Amygdala (tissue), 56 donors: ENCODE data around the gene SCYL1.

ENCODE experiments used
- DNase-seq, 56 donors: peaks; one replicate each; lab custom pipeline; 2025; lab: John Stamatoyannopoulos, UW

Gene SCYL1

DNA sequence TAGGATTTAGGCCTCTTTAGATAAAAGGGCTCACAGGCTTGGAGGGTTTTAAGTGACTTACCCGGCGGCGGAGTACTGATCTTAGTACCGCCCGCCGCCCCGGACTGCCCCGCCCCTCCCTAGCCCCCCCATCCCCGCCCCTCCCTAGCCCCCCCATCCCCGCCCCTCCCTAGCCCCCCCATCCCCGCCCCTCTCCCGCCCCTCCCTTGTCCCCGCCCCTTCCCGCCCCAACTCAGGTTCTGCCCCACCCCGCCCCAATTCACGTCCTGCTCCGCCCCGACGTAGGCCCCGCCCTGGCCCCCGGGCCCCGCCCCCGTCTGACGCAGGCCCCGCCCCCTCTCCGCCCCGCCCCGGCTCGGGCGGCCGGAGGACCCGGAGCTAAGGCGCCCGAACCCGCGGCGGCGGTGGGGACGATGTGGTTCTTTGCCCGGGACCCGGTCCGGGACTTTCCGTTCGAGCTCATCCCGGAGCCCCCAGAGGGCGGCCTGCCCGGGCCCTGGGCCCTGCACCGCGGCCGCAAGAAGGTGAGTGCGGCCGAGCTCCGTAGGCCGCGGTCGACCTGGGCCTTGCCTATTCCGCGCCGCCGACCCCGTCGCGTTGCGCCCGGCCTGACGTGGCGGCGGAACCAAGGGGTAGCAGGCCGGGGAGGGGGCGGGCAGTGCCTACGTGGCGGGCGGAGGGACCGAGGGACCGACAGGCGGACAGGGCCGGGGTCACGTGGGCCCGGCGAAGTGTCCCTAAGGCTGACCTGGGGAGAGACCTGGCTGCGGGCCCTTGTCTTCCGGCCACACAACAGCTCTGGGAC lies at the start of gene SCYL1:
Gene SCYL1, plus strand, starts transcription at position 343 of the 805 bp plus-strand sequence. Its CDS starts 71 bp downstream, at position 414.
- DNase-seq: peak in 55 of 56 donors; percentile 20 to 92 (median 78)

DNA sequence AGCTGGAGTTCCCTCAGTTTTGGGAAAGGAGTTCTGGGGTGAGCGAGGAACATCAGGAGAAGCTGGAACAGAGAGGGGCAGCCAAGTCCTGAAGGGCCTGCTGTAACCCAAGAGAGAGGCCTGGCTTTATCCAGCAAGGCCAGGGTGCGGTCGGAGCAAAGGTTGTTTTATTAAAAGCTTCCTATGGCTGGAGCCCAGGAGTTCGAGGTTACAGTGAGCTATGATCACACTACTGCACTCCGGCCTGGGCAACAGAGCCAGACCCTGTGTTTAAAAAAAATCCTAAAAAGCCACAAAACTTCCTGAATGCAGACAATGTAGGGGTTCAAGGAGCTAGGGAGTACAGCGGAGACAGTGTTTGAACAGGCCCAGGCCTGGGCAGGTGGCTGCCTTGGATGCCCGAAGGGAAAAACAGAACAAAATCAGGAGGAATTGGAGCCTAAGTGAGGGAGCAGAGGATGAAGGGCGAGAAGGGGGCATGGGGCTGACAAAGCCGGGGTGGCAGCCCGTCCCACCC lies 48.2 kb upstream of the SCYL1 start:
- no peak for DNase-seq

DNA sequence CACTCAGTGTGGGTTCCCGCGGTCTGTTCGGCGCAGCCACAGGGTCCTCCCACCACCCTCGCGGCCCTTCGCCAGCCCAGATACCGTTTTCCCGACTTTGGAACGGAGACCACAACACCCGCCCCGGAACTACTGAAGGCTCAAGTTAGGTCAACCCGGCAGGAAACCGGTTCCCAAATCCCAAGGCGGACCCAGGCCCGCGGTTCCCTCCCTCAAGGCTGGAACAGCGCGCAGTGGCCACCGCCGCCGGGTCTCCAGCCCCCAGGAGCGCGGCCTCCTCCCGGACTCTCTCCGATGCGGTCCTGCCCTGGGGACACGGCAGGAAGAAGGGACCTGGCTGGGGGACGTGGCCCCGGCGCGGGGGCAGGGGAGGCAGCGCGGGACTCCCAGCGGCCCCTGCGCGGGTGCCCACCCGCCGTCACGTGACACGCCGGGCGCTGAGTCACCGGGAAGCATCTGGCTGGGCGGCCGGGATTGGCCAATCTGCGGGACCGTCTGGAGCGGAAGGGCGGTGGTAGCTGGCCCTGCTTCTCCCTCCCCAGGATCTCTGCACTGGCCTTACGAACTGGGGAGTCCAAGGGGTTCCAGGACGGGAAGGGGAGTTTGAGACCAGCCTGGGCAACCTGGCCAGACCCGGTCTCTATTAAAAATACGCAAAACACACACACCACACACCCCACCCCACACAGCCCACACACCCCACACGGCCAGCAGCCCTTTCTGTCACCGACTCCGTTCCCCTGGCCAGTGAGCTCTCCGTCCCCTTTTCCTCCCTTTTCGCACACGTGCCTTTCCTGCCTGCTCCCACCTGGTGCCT lies 47.5 kb upstream of the SCYL1 start:
- peak; percentile 79 to 98 (median 93) for DNase-seq

DNA sequence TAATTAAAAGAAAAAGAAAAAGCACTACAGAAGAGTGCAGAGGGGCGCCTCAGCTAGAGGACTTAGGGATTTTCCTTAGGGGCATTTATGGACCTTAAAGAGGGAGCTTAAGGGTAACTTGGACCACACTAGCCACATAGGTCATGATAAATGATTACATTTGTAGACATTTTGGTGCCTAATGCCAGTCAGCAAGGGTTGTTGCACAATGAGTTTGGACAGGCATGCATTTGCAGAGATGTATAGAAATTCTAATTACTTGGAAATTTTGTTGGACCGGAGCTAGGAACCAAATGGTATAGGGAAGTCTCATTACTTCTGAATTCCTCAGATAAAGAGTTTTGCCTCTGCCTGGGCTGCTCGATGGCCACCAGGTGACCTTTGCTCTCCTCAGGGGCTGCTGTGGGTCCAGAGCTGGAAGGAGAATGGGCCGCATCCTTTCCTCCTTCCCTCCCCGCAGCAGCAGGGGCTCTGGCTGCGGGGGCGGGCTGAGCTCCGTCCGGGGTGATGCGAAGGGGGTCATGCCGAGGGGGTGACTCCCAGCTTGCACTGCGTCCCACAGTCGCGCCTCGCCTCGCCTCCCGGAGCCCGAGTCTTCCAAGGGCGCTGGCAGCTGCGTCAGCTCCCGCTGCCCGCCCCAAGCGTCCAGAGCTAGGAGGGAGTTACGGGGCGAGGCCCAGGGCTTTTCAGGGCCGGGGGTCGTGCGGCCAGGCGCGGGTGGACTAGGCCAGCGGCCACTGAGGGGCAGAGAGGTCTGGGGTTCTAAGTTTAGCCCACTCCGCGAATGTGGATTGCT lies 46.3 kb upstream of the SCYL1 start:
- peak in 23 of 56 donors; percentile 37 to 72 (median 54) for DNase-seq

DNA sequence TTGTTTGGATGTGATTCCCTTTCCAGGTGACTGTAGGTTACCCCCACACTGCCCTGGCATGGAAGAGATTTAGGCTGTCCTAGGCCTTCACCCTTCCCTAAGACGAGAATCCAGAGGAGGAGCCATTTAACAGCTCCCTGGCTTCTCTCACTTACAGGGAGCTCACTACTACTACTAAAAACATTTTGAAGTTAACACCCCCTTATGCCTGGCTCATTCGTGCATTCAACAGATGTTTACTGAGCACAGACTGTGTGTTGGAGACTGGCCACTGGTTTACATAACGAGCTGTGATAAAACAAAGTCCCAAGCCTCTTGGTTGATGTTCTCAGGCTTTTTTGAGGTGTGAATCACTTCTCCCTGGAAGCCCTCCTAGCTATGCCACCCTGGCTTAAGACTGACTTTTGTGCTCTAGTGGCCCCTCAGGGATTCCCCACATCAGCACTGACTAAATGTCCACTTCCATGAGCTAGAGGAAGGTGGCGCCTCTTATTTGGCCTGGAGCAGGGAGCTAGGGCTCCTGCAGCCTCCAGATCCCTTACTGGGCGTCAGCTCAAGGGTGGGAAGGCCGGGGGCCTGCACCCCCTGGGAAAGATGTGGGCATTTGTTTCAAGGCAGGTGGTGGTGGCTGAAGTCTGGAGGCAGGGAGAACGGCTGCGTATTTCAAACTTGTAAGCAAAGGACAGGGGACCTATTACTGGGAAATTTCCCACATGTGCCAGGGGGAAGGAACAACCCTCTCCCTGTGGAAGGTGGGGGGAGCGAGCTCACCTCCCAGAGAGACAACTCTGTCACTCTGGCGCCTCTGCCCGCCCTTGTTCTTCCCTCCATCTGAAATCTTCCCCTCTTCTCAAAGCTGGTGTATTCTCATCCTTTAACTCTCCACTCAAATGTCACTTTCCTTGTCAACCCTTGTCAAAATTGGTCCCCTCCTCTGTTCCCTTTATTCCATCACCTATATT lies 45.4 kb upstream of the SCYL1 start:
- DNase-seq: peak in 31 of 56 donors; percentile 29 to 80 (median 56)

DNA sequence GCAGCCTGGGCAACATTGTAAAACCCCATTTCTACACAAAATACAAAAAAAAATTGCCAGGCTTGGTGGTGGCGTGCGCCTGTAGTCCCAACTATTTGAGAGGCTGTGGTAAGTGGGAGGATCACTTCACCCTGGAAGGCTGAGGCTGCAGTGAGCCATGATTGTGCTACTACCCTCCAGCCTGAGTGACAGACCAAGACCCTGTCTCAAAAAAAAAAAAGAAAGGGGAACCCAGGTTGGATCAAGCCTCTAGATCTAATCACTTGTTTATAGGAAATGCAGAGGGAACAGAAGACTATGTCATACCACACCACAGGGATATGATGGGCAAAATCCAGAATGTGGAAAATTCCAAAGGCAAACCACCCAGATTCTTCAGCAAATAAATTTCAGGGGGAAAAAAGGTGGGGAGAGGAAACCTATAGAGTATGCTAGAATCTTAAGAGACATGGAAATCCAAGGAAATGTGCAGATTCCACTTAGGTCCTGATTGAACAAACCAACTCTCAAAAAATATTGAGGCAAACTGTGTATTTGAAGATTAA lies 42.5 kb upstream of the SCYL1 start:
- no peak for DNase-seq

DNA sequence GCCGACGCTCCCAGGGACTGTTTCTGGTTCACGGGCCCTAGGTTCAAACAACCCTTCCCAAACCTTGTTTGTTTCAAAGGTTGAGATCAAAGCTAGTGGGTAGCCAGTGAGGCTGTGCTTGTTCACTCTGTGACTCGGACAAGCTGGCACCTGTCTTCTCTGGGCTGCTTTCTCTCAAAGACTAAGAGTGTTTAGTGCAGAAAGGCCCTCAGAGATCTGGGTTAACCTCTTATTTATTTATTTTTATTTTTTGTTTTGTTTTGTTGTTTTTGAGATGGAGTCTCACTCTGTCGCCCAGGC lies 39.0 kb upstream of the SCYL1 start:
- DNase-seq: peak in 2 of 56 donors; percentile 16 to 40

DNA sequence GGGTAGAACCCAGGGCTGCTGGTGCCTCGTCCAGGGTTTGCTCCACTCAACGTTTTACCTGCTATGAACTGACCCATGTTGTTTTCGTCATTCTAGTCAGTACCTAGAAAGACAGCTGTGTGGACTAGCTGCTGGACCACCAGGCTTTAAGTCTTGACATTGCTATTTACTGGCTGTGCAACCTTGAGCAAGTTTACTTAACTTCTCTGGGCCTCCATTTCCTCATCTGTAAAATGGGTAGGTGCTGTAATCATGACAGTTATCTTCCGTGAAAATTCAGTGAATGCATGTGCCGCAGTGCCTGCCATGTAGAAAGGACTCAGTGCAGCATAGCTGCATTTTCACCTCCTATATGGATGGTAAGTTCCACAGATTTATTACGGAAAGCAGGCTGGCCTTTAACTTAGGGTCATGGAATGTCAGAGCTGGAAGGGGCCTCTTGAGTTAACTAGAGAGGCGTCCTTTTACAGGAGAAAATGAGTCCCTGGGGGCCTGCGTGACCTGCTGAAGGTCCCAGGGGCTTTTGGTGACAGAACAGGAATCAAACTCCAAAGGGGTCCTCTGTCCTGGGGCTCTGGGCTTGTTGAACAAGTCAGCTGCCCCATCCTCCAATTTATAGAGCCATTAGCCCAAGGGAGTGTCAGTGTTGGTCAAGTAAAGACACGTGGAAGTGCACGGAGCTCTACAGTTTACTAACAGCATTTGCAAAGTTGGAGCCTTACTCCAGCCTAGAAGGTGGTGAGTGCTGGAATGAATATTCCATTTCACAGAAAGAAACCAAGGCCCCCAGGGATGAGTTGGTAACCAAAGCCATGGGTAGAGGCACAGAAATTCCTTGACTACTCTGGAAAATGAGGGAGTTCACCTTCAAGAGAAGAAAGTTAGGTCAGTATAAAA lies 38.1 kb upstream of the SCYL1 start:
- peak in 3 of 56 donors; percentile 63 to 74 (median 65) for DNase-seq

DNA sequence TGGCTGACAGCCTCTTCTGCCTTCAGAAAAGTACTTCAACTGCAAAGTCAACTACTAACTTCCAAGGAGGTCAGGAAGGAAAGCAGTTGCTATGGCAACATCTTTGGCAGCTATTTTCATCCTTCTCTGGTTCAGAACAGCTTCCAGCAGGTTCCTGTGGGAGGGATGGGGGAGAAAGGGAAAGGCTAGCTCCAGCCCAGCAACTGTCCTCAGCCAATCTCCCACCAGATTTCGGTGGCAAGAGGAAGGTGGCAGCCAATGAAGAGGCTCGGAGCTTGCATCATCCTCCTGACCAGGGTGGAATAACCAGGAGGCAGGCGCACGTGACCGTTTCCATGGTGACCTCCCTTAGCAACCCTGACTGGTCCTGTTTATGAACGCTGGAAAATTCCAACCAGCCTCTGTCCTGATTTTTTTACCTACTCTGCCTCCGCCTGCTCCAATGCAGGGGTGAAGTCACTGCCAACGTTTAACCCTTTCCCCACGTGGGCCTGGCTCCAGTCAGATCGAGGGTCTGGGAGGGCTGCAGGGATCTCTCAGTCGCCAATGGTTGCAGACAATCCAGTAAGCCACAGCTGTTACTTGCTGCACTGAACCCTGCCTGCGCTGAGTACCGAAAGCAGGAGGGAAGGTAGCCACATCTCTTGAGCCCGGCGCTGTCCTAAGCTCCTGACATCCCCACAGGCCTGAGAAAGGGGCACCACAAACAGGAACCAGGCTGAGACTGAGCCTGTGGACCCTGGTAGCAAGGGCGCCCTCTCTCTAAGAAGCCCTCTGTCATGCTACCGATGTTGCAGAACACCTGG lies 37.2 kb upstream of the SCYL1 start:
- peak; percentile 78 to 100 (median 100) for DNase-seq

DNA sequence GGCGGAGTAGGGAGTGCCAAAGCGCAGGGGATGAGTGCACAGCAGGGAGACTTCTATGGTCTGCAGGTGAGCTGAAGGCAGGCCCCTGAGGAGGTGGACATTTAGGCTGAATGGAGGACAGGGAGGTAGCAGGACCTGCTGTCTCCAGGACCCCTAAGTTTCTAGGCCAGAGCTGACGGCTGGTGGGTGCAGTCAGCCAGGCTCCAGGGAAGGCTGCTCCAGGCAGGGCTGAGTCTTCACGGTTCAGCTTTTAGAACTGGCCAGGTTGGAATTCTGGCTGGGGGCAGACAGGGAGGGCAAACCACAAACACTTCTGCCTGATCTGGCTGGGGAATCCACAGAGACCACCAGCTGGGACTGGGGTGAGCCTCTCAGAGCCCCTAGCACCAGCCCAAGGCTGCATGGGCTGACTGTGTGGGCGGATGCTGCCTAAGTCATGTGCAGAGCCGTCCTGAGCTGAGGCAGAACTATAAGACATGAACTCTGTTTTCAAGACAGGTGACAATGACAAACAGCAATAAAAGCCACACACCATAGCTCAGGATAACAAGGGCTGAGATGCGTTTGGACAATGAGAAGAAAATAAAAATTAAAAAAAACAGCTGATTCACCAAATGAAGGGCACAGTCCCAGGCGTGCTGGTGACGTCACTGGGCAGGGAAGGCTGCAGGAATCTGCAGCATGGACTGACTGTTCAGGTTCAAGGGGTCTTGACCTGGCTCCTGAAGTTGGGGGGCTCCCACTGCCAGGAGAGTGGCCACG lies 36.4 kb upstream of the SCYL1 start:
- DNase-seq: peak in 16 of 56 donors; percentile 28 to 74 (median 62)

DNA sequence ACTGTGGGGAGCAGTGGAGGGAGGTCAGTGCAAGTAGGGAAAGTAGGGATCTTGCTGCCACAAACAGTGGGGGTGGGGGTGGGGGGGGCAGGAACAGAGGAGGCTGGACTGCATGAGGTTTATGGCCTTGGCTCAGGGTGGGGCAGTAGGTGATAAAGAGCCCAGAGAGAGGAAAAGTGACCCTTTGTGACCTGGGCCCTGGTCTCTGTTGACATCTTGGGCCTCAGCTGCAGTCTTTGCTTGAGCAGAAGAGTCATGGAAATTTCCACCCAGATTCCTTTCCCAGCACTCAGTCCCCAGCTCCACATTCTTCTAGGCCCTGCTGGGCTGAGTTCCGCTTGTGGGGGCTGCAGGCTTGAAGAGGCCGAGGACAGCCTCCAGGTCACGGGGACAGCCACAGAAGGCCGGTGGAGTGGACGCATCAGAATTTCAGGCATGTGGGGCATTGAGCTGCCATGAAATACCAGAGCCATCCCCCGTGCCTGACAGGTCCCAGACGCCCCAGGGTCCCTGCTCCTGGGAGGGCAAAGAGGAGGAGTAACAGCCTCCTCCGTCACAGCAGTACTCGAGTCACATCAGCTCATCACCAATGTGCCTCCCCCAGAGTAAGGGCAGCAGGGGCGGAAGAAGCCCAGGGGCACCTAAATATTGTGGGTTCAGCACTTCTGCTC lies 35.7 kb upstream of the SCYL1 start:
- DNase-seq: peak in 13 of 56 donors; percentile 34 to 70 (median 56)

DNA sequence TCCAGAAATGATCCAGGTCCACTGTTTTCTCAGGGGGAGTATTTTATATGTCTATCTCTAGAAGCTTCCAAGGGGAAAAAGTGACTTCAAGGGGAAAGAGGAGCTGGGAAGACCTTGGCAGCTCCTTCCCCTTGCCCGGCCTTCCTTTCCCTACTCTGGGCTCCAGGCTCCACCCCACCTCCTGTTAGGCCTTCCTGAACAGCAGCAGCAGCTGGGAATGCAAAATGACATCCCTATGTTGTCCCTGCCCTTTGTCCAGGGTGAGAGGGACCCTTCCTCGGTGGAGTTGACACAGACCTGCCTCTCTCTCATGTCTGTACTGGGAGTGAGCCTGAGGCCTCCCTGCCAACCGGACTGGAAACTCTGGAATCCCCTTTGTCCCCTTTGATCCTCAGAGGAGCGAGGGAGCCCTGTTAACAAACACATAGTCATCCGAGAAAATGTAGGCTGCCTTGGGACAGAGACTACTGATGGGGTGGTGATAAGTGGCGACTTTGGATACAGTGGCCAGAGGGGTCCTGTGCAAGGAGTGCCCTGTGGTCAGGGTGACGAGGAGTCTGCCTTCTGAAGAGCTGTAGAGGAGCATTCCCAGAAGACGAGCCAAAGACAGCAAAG lies 35.1 kb upstream of the SCYL1 start:
- peak in 4 of 56 donors; percentile 47 to 59 (median 52) for DNase-seq

DNA sequence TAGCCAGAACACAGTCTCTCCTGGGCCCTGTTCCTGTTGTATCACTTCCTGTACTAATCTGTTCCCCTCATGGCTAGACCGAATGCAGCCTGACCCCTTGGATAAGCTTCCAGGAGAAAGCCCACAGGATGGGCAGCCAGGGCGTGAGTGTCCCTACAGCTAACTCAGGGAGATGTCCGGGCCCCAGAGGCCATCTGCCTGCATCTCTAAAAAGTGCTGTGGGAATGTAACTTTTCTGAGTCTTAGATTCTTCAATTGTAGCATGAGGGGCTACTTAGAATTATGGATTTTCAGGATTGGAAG lies 33.8 kb upstream of the SCYL1 start:
- DNase-seq: no peak

DNA sequence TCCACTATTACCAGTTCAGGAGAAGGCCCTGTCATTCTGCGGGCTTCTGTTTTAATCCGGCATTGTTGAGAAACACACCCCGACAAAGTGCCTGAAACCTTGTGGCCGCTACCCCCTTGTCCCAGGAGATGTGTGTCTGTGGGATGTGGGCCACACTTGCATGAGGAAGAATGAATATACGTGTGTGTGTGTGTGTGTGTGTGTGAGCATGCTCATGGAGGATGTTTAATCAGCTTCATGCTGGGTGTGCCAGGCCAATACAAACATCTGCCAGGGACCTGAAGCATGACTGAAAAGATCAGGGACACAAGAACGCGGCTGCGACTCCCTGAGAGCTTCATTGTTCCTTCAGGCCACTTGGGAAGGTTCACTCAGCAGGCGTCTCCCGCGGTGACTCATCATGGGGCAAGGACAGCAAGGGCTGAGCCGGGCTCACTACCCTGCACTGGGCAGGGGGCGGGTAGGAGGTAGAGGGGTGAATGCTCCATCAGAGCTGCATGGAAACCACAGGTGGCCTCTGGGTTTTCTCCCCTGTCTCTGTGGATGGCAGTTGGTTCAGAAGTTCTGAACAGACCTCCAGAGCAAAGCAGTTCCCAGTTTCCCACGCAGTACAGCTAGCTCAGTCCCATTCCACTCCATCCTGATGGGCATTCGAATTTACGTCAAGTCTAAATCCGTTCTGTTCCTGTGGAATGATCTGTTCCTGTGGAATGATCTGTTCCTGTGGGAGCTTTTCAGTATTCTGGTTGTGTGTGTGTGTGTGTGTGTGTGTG lies 33.1 kb upstream of the SCYL1 start:
- DNase-seq: peak in 33 of 56 donors; percentile 28 to 79 (median 62)

DNA sequence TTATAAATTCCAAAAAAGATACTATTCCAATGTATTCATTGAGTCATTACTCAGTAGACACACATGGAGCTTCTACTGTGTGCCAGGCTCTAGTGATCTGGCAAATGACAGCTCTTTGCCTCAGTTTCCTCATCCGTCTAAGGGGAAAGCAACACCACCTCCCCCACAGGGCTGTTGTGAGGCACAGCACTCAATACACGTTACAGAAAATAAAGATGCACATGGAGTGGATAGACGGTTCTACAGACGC lies 32.6 kb upstream of the SCYL1 start:
- peak in 2 of 56 donors; percentile 40 to 79 for DNase-seq
